Germinal center (tissue), 1 donor: ENCODE data around the gene C2CD2L.
A peak's percentile ranks its signal among the peaks of the same experiment; 100 is the strongest.
"Not testable (repeated sequence)": the region's sequence is repeated elsewhere in the genome, so short reads cannot be mapped to it uniquely, and the experiment has no call there.

Experiments
- DNase-seq: peaks from one replicate; pipeline ENCODE4 v3.0.0; 2012; ENCODE audit warnings: mixed read lengths, low spot score

The C2CD2L gene

DNA sequence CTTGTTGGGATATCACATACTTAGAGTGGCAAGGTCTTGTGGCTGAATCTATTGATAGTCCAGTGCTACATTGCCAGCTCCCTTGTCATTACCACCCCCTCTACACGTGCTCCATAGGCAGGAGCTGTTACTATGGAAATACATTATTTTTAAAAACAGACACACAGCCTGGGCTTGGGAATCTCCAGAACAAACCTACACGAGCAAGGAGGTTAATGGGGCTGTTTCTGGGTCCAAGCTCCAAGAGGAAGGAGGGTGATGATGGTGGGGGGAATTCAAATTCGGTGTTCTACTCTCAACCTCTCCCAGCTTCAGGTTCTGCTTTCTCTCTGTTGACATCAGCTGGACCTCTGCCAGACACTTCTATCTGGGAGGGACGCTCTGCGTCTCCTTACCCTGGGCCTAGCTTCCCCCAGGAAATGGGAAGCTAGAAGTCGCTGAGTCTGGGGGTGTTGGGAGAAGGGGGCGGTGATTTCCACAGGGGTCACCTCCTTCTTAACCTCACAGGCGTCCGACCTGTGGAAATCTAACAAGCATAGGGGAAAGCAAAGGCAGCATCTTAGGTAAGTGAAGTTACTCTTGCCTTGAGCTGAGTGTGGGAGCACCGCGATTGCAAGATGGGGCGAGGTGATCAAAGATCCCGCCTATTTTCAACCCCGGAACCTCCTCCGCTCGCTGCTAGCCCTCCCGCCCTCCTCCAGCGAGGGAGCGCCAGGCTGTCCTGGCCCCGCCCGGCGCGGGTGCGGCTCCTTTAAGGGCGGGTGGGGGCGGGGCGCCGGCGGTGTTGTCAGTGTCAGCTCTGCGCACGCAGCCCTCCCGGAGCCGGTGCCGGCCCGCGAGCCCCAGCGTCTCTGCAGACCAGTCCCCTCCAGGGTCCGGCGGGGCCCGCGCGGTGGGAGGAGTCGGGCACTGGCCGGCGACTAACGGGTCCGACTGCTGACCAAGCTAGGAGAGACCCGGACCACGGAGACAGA, at the start of gene C2CD2L:
TSS of gene C2CD2L (plus strand) at position 781 of the 974 bp plus-strand sequence. CDS start 398 bp downstream, outside the sequence.
- DNase-seq = peak; percentile 93

DNA sequence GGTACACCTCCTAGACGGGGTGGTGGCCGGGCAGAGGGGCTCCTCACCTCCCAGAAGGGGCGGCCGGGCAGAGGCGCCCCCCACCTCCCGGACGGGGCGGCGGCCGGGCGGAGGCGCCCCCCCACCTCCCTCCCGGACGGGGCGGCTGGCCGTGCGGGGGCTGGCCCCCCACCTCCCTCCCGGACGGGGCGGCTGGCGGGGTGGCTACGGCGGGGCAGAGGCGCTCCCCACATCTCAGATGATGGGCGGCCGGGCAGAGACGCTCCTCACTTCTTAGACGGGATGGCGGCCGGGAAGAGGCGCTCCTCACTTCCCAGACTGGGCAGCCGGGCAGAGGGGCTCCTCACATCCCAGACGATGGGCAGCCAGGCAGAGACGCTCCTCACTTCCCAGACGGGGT, 48.0 kb upstream of the C2CD2L start:
- not testable (repeated sequence) for DNase-seq

DNA sequence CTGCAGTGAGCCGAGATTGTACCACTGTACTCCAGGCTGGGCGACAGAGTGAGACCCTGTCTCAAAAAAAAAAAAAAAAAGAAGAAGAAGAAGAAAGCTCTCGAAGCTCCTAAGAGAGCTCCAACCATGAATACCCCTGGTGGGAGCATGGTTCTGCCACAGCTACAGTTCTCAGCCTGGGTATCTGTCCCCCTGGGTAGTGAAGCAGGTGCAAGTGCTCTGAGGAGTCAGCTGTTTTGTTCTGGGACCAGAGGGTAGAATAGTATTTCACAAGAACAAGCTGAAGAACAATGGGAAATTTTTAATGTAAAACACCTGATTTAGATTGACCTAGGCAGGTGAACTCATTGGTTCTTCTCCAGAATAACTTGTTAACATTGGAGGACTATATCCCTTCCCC, 45.9 kb upstream of the C2CD2L start:
- no peak for DNase-seq

DNA sequence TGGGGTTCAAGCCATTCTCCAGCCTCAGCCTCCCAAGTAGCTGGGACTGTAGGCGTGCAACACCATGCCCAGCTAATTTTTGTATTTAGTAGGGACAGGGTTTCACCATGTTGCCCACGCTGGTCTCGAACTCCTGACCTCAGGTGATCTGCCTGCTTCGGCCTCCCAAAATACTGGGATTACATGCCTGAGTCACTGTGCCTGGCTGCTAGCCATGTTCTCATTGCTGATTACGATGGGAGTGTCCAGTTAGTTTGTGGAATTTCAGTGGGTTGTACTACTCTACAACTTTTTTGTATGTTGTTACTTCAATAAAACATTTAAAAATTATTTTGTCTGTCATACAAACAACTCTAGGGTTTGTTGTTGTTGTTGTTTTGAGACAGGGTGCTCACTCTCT, 44.4 kb upstream of the C2CD2L start:
- DNase-seq = no peak

DNA sequence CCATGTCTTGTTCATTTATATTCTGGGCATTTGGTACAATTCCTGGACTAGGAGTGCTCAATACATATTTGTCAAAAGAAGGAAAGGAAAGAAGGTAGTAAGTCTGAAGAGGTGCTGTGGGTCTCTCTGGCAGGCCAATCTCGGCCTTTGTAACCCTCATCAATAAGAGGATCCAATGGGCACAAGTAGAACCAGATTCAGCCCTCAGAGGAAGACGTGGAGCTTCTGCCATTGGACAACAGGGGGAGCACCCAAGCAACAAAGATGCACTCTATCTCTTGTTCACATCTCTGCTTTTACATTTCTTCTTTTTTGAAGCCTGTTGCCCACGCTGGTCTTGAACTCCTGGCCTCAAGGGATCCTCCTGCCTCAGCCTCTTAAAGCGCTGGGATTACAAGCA, 41.8 kb upstream of the C2CD2L start:
- peak; percentile 53 for DNase-seq

DNA sequence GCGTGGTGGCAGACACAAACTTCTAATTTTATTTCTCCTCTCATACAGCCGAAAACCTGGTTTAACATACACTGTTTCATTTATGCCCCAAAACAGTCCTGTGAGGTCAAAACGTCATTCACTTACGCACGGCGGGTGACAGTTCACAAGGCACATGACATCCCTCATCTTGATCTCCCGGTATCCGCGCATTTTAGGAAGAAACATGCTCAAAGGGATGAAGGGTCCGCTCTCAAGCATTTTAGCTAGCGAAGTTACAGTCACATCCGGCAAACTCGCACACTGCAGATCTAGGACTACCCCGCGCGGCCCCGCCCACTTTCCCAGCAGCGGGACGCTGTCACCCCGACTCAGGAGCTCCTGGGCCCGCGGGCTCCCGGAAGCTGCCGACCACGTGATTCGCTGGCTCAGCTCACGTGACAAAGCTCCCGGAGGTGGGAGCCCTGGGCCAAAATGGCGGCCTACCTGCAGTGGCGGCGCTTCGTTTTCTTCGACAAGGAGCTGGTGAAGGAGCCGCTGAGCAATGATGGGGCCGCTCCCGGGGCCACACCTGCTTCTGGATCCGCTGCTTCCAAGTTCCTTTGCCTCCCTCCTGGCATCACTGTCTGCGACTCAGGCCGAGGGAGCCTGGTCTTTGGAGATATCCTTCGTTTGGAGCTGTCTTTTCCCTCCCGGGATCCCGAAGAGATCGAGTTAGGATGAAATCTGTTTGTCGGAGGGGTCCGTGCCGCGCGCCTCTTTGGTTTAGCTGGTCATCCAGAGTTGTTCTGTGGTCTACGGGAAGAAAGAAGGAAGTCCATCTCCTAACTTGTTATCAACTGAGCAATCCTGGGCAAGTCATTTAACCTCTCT, 39.5 kb upstream of the C2CD2L start, which contains the start of gene VPS11:
TSS of gene VPS11 (plus strand) at position 448 of the 852 bp plus-strand sequence. CDS start at position 454, 6 bp downstream.
- DNase-seq = peak; percentile 98

DNA sequence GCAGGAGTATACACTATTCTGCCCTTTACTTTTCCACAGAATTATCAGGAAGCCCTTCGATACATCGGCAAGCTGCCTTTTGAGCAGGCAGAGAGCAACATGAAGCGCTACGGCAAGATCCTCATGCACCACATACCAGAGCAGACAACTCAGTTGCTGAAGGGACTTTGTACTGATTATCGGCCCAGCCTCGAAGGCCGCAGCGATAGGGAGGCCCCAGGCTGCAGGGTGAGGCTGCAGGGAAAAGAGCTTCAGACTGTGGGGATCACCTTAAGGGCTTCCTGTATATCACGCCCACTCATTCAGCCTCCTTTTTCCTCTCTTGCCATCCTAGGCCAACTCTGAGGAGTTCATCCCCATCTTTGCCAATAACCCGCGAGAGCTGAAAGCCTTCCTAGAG, 29.3 kb upstream of the C2CD2L start:
- no peak for DNase-seq

DNA sequence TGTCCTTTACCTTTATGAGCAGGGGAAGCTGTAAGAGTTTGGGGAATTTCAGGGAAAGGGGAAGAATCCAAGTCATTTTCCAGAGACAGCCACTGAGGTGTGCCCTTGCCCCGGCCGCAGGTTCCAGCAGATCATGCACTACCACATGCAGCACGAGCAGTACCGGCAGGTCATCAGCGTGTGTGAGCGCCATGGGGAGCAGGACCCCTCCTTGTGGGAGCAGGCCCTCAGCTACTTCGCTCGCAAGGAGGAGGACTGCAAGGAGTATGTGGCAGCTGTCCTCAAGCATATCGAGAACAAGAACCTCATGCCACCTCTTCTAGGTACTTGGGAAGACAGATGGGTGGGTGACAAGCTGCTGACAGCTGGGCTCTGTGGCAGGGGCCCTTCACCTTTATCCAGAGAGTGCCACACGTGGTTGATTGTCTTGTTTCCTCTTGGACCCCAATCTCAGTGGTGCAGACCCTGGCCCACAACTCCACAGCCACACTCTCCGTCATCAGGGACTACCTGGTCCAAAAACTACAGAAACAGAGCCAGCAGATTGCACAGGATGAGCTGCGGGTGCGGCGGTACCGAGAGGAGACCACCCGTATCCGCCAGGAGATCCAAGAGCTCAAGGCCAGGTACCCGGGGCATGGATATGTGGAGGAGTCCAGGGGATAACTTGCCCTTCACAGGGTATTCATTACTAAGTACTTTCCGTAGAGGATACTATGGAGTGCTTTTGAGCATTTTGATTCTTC, 28.3 kb upstream of the C2CD2L start:
- DNase-seq = no peak

DNA sequence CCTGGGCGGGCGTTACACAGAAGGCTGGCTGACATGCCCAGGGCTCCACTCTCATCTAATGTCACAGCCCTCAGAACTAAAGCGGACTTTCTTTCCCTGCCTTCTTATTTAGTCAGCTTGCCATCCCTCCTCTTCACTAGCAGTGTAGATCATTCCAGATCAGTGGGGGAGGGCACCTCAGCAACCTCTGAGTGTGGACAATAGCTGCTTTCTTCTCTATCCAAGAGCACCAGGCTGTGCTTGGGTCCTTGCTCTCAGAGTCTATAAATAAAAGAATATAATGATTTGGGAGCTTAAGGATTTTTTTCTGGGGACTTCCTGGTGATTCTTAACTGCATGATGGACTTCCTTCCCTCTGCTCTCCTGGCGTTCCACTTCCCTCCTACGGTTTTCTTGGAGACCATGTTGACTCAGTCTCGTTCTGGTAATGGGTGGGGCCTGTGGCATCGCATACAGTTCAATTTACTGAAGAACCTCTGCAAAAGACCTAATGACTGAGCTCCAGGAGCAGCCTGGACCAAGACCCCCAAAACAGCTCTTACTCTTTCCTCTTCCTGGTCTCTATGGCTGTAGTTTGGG, 25.4 kb upstream of the C2CD2L start:
- no peak for DNase-seq

DNA sequence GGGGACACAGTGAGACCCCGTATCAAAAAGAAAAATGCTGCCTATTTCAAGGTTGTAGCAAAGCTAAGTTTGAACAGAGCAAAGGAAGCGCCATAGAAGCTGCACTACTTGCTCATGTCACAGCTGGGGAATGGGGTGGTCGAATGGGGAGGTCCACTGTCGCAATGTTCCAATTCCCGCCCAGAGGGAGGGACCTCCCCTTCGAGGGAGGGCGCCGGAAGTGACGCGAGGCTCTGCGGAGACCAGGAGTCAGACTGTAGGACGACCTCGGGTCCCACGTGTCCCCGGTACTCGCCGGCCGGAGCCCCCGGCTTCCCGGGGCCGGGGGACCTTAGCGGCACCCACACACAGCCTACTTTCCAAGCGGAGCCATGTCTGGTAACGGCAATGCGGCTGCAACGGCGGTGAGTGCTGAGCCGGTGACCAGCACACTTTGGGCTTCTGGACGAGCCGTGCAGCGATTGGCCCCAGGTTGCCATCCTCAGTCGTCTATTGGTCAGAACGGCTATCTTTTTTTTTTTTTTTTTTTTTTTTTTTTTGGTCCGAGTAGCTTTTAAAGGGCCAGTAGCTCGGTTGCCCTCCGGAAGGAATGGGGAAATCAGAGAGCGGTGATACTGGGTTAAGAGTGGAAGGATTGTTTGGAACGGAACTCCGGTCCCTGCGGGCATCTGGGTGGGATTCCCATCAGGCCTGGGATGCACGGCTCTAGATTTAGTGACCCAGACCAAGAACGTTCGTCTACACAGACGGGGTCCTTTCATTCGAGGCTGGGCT, 22.3 kb upstream of the C2CD2L start, which contains the start of gene HMBS:
TSS of gene HMBS (plus strand) at position 219 of the 774 bp plus-strand sequence. CDS start at position 372, 153 bp downstream.
- DNase-seq = peak; percentile 87

DNA sequence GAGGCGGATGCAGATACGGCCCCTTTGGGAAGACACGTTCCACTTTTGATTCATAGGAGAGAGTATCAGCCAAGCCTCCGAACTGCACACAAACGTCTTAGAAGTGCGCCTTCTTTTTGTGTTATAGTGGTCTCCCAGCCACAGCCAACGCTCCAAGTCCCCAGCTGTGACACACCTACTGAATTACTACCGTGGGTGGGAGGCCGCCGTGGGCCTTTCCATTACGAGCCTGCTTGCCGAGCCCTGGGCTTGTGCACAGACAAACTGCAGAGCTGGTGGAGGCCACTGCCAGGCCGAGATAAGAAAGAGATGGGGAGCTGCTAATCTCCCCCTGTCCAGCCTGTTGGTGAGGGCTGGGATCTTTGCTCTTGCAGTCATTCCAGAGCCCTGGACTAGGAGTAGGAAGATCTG, 21.7 kb upstream of the C2CD2L start:
- DNase-seq = no peak

DNA sequence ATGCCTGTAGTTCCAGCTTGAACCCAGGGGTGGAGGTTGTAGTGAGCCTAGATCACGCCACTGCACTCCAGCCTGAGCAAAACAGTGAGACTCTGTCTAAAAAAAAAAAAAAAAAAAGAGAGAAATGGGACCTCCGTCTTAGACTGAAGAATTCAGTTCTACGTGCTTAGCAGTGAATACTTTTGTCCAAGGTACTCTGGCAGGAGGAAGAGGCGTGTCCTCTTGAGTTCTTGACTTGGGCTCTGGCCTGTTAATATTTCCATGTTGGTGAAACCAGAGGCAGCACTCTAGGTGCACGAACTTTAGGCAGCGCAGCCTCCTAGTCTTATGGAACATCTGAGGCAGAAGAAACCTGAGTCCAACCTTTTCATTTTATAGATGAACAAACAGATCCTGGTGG, 20.0 kb upstream of the C2CD2L start:
- no peak for DNase-seq

DNA sequence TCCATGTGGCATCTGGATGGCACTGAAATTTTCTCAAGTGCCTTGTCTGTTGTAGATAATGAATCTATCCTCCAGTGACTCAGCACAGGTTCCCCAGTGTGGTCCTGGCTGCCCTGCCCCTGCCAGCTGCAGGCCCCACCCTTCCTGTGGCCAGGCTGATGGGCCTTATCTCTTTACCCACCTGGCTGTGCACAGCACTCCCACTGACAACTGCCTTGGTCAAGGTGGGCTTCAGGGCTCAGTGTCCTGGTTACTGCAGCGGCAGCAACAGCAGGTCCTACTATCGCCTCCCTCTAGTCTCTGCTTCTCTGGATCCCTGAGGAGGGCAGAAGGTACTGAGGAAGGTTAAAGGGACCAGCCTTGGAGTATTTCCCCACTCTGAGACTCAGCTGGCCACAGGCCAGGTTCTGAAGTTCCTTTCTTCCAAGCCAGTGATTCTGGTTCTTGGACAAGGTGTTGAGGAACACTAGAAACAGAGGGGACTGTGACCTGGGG, 19.4 kb upstream of the C2CD2L start:
- DNase-seq = no peak

DNA sequence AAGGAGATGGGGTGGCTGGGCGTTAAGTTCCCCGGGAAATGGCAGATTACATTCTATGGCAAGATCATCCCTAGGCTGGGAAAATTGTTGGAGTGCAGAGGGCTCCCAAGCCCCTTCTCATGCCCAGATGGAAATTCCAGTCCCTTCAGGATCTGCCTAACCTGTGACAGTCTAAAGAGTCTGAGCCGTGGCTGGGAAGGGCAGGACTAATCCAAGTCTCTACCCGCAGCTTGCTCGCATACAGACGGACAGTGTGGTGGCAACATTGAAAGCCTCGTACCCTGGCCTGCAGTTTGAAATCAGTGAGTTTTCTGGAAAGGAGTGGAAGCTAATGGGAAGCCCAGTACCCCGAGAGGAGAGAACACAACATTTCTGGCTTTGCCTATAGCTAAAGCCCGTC, 18.7 kb upstream of the C2CD2L start:
- no peak for DNase-seq

DNA sequence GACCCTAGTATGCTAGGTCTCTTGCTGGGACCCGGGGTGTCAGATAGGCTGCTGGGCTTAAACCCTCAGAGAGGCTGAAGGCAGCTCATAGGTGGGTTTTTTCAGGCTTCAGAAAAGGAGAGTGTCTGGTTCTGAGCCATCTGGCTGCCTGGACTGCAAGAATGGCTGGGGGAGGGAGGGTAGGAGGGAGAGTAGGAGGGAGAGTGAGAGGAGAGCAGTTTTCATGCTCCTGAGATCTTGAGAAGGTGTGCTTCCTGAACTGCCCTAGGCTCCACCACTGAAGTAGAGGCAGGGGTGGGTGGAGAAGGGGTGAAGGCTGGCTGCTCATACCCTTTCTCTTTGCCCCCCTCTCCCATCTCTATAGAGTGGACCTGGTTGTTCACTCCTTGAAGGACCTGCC, 17.8 kb upstream of the C2CD2L start:
- no peak for DNase-seq

DNA sequence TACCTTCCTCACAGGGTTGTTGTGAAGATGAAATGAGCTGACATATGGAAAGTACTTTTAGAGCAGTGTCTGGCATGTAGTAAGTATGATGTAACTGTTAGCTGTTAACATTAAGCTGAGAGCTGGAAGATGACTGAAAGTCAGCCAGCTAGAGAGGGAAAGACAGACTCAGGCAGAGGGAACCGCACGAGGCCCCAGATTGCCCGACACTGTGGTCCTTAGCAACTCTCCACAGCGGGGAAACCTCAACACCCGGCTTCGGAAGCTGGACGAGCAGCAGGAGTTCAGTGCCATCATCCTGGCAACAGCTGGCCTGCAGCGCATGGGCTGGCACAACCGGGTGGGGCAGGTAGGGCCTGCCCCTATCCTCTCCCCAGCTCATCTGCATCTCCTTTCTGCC, 16.0 kb upstream of the C2CD2L start:
- no peak for DNase-seq

DNA sequence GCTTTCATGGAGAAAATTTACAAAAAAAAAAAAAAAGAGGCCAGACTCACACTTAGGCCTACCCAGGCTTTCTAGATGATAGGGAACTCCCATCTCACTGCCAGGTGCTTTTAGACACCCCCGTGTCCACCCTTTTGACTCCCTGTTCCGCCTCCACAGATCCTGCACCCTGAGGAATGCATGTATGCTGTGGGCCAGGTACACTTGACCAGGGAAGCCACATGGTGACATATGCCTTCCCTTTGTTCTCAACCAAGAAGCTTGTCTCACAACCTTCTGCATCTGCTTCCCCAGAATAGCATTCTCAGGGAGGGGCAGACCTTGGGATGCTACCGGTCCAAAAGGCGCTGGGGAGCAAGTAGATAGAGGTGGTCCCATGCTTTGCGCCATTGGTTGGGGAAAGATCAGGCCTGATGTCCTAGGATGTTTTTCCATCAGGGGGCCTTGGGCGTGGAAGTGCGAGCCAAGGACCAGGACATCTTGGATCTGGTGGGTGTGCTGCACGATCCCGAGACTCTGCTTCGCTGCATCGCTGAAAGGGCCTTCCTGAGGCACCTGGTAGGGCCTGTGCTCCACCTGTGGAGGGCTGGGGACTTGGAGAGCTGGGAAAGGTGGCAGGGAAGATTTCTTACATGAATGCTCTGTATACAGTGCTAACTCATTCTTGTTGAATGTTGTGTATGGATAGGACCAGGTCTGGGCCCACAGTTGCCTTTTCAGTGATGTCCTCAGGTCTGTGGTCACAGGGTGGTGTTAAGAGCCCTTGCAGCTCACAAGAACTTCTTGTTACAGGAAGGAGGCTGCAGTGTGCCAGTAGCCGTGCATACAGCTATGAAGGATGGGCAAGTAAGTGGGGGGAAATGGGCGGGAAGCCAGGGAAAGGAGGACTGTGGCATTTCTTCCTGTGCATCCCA, 14.9 kb upstream of the C2CD2L start:
- DNase-seq = no peak

DNA sequence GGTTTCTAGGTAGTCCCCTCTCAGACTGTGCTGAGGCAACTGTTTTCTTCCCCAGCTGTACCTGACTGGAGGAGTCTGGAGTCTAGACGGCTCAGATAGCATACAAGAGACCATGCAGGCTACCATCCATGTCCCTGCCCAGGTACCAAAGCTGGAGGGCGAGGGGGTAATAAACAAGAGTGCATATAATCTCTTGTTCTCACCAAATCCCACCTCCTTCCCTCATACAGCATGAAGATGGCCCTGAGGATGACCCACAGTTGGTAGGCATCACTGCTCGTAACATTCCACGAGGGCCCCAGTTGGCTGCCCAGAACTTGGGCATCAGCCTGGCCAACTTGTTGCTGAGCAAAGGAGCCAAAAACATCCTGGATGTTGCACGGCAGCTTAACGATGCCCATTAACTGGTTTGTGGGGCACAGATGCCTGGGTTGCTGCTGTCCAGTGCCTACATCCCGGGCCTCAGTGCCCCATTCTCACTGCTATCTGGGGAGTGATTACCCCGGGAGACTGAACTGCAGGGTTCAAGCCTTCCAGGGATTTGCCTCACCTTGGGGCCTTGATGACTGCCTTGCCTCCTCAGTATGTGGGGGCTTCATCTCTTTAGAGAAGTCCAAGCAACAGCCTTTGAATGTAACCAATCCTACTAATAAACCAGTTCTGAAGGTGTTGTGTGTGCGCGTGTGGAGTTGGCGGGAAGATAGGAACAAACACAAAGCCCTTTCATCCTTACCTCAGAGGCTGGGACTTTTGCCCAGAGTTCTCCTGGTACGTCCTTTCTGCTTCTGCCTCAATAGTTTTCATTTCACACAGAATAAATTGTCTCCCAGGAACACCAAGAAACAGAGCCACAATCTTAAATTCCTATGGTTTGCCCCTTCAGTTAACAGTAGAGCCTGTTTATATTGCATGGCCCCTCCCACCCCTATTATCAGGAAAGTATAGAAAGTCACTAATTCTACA, 14.0 kb upstream of the C2CD2L start:
- DNase-seq = no peak
